Kidney epithelial cell (primary cell): Measurements from ENCODE around the gene ATP13A1. TPM values are rescaled to one million over a fixed set of nuclear protein-coding genes. Genes with fewer than 3 reads are reported as not detected.

ENCODE experiments used
- DNase-seq: peaks from one replicate; pipeline ENCODE4 v3.0.0-alpha.2; 2010; ENCODE audit warnings: low read depth
- H3K27me3 ChIP-seq: 2 replicates; pipeline ENCODE4 v1.6.0; 2011; ENCODE audit warnings: low read length; ENCODE audit not compliant: control insufficient read depth, insufficient read depth
- H3K36me3 ChIP-seq: 2 replicates; pipeline ENCODE4 v1.5.1; 2011; ENCODE audit warnings: low read length; ENCODE audit not compliant: control insufficient read depth, insufficient read depth
- H3K4me3 ChIP-seq: 2 replicates; pipeline ENCODE4 v1.5.1; 2011; ENCODE audit warnings: low read depth, mild to moderate bottlenecking, control low read depth, low read length
- total RNA-seq: library from RNA; depleted of rRNA; stranded (reverse); fragments of >200 nt; gene quantifications from 2 replicates; pipeline ENCODE4 v1.2.3, GENCODE V29; 2015
- TF ChIP-seq, protein P1 (sequence below): IDR thresholded peaks from 2 replicates; pipeline ENCODE4 v1.5.1; 2011; ENCODE audit warnings: mild to moderate bottlenecking, moderate library complexity, low read length, control low read depth, inconsistent platforms; ENCODE audit not compliant: insufficient read depth, poor library complexity, severe bottlenecking

Gene ATP13A1
- total RNA-seq, 1 donor from 2014 or later, result 76.9 TPM

DNA sequence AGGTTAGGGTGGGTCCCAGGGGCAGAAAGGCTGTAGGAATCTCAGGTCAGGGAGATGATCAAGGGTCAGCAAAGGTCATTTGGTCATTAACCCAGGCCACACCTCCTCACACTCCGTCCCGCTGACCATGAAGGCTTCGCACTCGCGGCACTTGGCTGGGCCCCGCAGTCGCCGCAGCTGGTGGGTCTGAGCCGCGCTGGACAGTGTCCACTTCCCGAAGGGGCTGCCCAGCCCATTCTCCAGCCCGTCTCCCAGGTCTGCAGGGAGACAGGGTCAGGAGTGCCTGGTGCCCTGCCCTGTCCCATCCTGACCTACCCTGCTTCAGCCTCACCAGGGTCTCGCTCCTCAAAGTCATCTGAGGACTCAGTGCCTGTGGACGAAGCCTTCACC, 28.2 kb downstream of the ATP13A1 start:
- H3K4me3 ChIP-seq, result no peak overlapping the region
- TF ChIP-seq, protein P1, sequence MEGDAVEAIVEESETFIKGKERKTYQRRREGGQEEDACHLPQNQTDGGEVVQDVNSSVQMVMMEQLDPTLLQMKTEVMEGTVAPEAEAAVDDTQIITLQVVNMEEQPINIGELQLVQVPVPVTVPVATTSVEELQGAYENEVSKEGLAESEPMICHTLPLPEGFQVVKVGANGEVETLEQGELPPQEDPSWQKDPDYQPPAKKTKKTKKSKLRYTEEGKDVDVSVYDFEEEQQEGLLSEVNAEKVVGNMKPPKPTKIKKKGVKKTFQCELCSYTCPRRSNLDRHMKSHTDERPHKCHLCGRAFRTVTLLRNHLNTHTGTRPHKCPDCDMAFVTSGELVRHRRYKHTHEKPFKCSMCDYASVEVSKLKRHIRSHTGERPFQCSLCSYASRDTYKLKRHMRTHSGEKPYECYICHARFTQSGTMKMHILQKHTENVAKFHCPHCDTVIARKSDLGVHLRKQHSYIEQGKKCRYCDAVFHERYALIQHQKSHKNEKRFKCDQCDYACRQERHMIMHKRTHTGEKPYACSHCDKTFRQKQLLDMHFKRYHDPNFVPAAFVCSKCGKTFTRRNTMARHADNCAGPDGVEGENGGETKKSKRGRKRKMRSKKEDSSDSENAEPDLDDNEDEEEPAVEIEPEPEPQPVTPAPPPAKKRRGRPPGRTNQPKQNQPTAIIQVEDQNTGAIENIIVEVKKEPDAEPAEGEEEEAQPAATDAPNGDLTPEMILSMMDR, result no peak
- H3K27me3 ChIP-seq, result no peaks in the 10 kb centered on the region
- no peaks in the 10 kb centered on the region for H3K36me3 ChIP-seq
- DNase-seq, result no peak

DNA sequence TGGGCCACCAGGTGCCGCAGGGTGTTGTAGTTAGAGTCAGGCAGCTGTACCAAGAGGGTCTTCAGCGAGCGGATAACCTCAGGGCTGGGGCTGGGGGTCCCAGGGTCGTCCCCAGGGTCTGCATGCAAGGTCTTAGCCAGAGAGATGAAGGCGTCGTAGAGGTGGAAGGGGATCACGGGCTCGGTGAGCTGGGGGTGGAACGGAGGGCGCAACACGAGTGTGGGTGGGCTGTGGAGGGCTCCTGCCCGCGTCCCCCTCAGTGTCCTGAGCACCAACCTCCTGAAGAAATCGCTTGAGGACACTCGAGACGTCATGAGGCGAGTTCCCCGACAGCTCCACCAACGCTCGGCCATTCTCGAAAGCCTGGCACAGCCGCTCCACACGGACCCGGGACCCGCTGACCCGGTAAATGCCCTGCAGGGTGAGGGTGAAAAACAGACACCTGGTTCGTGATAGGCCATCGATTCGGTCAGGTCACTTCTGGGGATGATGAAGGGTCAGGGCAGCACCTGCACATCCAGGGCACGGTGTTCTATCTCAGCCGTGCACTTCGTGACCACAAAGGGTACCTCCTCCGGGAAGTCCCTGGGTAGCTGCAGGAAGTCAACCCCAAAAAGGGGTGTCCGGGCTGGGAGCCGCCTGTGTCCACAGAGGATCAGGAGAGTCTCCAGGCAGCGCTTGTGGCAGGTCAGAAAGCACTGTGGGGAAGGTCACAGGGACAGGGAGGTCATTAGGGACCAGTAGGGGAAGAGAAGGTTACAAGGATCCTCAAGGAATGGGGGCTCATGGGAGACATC, 28.8 kb downstream of the ATP13A1 start:
- Histone ChIP-seq H3K27me3 (no peaks in the 10 kb centered on the region), H3K4me3 (no peak overlapping the region), H3K36me3 (no peaks in the 10 kb centered on the region)
- DNase-seq, result no peak
- TF ChIP-seq, protein P1, result no peak

DNA sequence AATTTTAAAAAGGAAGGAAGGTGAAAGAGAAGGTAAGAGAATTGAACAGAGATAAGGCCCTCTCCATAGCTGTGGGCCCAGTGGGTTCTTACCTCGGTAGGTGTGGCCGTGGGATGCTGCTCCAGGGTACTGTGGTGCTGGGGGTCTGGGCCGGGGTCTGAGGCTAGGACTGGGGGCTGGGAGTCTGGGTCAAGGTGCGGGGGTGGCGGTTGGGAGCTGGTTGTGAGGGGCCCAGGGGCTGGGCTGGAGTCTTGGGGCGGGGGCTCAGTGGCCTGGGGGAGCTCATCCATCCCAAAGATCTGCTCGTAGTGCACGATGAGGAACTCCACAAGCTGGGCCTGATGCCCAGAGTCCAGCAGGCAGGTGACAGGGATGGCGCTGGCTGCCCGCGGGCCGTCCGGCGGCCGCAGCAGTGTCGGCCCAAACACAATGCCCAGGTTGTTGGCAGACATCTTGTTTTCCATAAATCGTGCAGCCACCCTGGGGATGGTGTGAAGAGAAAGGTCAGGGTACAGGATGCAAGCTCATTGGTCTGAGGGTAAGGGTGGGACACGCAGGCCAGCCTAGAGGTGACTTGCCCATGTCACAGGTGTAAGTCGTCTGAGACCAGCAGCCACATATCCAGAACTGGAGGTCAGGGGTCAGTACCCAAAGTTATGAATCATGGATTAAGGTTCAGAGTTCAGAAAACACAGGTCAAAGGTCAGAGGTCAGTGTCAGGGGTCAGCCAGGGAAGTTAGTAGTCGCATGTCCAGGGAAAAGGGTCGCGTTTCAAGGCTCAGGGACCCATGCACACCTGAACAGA, 29.6 kb downstream of the ATP13A1 start:
- H3K36me3 ChIP-seq, result no peaks in the 10 kb centered on the region
- H3K4me3 ChIP-seq, result no peak overlapping the region
- TF ChIP-seq, protein P1, result no peak
- DNase-seq, result no peak
- H3K27me3 ChIP-seq, result no peaks in the 10 kb centered on the region

DNA sequence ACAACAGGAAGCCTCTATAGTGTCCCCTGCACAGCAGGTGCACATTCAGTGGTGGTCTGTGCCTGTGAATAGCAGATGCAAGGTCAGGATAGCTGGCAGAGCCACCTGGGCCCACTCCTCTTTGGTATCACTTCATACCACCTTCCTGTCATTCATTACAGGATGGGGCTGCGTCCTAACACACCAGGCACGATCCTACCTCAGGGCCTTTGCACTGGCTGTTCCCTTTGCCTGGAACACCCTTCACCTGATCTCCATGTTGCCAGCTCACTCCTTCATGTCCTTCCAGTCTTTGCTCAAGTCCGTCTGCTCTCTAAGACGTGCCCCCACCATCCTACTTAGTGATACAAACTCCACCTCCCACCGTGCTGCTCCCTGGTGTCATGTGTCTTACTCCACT, 30.8 kb downstream of the ATP13A1 start:
- no peak overlapping the region for H3K4me3 ChIP-seq
- H3K36me3 ChIP-seq, result no peaks in the 10 kb centered on the region
- TF ChIP-seq, protein P1, result no peak
- no peak for DNase-seq
- H3K27me3 ChIP-seq, result no peaks in the 10 kb centered on the region

DNA sequence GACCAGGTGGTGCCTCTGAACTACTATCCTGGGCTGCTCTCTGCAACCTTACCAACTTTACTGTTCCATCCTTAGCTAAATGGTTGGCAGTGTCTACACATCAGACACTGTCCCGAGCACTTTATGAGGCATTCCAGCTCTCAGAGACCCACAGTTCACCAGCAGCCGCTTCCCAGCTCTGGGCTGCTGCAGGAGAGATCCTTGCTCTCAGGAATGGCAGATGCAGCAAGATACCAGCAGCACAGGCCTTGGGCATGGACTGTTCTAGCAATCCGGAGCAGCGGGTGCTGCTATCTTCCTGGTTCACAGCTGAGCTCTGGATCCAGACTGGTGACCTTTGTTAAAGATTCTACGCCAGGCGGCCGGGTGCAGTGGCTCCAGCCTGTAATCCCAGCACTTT, 32.1 kb downstream of the ATP13A1 start:
- DNase-seq, result no peak
- no peaks in the 10 kb centered on the region for H3K36me3 ChIP-seq
- no peaks in the 10 kb centered on the region for H3K27me3 ChIP-seq
- TF ChIP-seq, protein P1, result no peak
- no peak overlapping the region for H3K4me3 ChIP-seq

DNA sequence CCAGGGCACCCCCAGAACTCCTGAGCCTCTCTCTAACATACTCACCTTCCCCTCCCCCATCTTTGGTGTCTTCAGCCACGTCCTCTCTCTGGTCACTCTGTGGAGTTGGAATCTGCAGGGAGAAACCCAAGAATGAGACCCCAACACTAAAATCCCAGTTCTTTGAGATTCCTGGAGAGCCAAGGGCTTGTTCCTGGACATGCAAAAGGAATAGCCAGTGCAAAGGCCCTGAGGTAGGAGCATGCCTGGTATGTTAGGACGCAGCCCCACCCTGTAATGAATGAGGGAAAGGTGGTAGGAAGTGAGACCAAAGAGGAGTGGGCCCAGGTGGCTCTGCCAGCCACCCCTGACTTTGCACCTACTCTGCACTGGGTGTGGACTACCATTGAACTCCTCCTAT, 33.0 kb downstream of the ATP13A1 start:
- Histone ChIP-seq H3K27me3 (no peaks in the 10 kb centered on the region), H3K36me3 (no peaks in the 10 kb centered on the region), H3K4me3 (no peak overlapping the region)
- TF ChIP-seq, protein P1, result no peak
- no peak for DNase-seq
